Measurements from ENCODE around the gene HLA-DMB. TPM values are rescaled to one million over a fixed set of nuclear protein-coding genes. Genes with fewer than 3 reads are reported as not detected.

Gene HLA-DMB
- total RNA-seq, 4 donors from 2014 or later: 15.0 to 30.2 (median 18.1) TPM

DNA sequence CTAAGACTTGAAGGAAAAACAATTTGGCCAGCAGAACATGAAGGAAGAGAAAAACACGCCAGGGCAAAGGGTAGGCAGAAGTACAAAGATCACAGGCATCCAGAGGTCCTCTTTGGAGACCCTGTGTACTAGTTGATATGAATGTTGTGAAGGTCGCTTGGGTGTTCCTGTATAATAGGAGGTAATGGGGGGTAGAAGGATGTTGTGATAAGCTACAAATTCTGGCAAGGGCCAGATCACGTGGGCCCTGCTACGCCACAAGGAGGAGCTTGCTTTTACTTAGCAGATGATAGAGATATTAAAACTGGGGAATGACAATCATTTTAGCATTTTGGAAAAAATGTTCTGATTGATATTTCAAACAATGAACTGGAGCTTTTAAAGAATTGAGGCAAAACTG is 12.9 kb upstream of the HLA-DMB start:
- H3K4me1 ChIP-seq: peaks cover 17% of the 10 kb centered on the region
- no peaks in the 10 kb centered on the region for H3K9me3 ChIP-seq
- 68% methylated on average over 4 of the region's 4 CpGs for WGBS
- DNase-seq (ENCODE audit: low spot score in 2 of 2): no peak
- no peak overlapping the region for H3K4me3 ChIP-seq
- TF ChIP-seq, protein P1, sequence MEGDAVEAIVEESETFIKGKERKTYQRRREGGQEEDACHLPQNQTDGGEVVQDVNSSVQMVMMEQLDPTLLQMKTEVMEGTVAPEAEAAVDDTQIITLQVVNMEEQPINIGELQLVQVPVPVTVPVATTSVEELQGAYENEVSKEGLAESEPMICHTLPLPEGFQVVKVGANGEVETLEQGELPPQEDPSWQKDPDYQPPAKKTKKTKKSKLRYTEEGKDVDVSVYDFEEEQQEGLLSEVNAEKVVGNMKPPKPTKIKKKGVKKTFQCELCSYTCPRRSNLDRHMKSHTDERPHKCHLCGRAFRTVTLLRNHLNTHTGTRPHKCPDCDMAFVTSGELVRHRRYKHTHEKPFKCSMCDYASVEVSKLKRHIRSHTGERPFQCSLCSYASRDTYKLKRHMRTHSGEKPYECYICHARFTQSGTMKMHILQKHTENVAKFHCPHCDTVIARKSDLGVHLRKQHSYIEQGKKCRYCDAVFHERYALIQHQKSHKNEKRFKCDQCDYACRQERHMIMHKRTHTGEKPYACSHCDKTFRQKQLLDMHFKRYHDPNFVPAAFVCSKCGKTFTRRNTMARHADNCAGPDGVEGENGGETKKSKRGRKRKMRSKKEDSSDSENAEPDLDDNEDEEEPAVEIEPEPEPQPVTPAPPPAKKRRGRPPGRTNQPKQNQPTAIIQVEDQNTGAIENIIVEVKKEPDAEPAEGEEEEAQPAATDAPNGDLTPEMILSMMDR (IDR thresholded peaks at IDR 0.05): no peak
- no peak for TF ChIP-seq POLR2A (IDR thresholded peaks at IDR 0.05)
- no peak for TF ChIP-seq POLR2AphosphoS5 (IDR thresholded peaks at IDR 0.05)
- no peak for TF ChIP-seq EP300 (IDR thresholded peaks at IDR 0.05)
- no peak overlapping the region for H3K27ac ChIP-seq
- no peaks in the 10 kb centered on the region for H3K27me3 ChIP-seq
- no peaks in the 10 kb centered on the region for H3K36me3 ChIP-seq

DNA sequence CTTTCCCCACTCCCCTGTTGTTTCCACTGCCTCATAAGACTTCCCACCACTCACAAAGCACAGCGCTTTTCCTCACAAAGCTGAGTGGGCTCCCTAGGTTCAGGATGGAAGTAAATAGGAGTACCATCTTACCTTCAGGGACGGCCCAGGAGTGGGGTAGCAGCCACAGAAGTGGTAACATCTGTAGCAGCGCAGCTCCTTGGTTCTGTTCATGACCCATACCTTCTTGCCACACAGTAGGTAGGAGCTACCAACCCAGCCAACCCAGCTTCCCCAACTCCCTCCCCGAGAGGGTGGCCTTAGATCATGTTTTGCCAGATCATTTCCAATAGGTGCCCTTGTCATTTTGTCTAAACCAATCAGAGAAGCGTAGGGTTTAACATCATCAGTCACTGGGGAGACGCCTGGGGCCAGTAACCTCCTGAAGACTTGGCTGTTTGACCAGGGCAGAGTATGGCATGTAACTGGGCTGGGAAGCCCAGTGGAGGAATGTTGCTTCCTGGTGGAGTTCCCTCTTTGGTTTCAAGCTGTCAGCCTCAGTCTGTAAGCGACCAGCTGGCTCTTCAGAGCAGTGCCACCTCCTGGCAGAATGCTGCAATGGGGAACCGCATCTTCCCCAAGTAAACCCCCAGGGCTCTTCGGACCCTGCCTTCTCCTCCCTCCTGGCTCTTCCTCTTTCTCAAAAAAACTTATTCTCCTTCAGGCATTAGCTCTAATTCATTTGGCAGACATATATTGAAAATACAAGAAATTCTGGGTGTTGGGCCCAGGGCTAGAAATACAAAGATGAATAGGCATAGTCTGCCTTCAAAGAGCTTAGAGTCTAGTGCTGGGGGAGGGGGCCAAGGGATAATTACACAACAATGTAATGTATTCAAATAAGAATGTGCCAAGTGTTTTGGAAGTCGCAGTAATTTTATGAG is 12.2 kb upstream of the HLA-DMB start, which contains the start of gene HLA-DMA:
Gene HLA-DMA, minus strand, starts transcription at position 281 of the 923 bp plus-strand sequence. Its CDS starts 61 bp downstream, at position 220.
- Histone ChIP-seq H3K9me3 (no peaks in the 10 kb centered on the region), H3K27ac (peak within 1 kb of the TSS; percentile 48), H3K27me3 (no peaks in the 10 kb centered on the region), H3K4me1 (peaks cover 22% of the 10 kb centered on the region), H3K4me3 (peak within 1 kb of the TSS; percentile 42), H3K36me3 (no peaks in the 10 kb centered on the region)
- WGBS: 29% methylated on average over 10 of the region's 10 CpGs
- peak in 1 of 2 donors; percentile 36 for TF ChIP-seq POLR2A (IDR thresholded peaks at IDR 0.05)
- TF ChIP-seq POLR2AphosphoS5 (IDR thresholded peaks at IDR 0.05): peak in 2 of 3 donors; percentile 25 to 76
- TF ChIP-seq, protein P1 (IDR thresholded peaks at IDR 0.05): peak; percentile 58 to 79
- TF ChIP-seq EP300 (IDR thresholded peaks at IDR 0.05): no peak
- DNase-seq (ENCODE audit: low spot score in 2 of 2): peak; percentile 90

DNA sequence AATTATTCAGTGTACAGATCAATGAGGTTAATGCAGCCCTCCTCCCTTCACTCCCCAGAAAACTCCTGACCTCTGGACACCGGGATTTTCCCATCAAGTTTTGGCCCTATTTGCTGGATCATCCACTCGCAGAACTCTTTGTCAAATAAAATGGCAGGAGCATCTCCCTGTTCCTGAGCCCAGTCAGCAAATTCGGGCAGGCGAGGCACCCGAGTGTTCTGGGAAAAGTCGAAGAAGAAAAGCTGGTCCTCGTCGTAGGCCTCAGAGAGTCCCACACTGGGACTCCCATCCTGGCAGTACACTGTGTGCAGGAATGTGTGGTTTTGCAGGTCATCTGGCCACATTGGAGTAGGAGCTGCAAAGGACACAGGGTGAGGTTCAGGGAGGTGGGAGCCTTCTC is 9.6 kb upstream of the HLA-DMB start:
- WGBS: 93% methylated on average over 8 of the region's 8 CpGs
- Histone ChIP-seq H3K27ac (no peak overlapping the region), H3K4me3 (no peak overlapping the region), H3K27me3 (no peaks in the 10 kb centered on the region), H3K36me3 (no peaks in the 10 kb centered on the region), H3K9me3 (no peaks in the 10 kb centered on the region), H3K4me1 (peaks cover 26% of the 10 kb centered on the region)
- no peak for DNase-seq (ENCODE audit: low spot score in 2 of 2)
- TF ChIP-seq, protein P1 (IDR thresholded peaks at IDR 0.05): no peak
- TF ChIP-seq POLR2A (IDR thresholded peaks at IDR 0.05): no peak
- TF ChIP-seq POLR2AphosphoS5 (IDR thresholded peaks at IDR 0.05): no peak
- TF ChIP-seq EP300 (IDR thresholded peaks at IDR 0.05): no peak

DNA sequence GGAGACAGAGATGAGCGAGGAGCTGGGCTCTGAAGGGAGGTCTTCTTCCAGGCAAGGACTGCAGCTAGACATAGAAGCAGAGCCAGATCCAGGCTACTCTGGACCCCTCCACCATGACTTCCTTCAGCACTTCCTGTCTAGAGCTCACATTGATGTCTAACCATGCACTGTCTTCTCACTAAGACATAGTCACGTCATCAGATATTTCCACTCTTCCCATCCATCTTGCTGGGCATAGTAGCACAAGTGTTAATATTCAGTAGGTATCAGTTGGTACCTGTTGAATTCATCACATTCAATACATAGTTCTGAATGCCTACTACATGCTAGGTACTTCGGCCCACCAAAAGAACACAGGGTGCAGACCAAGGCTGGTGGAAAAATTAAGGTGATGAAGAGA is 9.2 kb upstream of the HLA-DMB start:
- TF ChIP-seq EP300 (IDR thresholded peaks at IDR 0.05): no peak
- no peak for TF ChIP-seq POLR2AphosphoS5 (IDR thresholded peaks at IDR 0.05)
- Histone ChIP-seq H3K9me3 (no peaks in the 10 kb centered on the region), H3K4me1 (peaks cover 26% of the 10 kb centered on the region), H3K36me3 (no peaks in the 10 kb centered on the region), H3K27me3 (no peaks in the 10 kb centered on the region), H3K27ac (no peak overlapping the region), H3K4me3 (no peak overlapping the region)
- WGBS: 93% methylated on average over 3 of the region's 3 CpGs
- DNase-seq (ENCODE audit: low spot score in 2 of 2): no peak

DNA sequence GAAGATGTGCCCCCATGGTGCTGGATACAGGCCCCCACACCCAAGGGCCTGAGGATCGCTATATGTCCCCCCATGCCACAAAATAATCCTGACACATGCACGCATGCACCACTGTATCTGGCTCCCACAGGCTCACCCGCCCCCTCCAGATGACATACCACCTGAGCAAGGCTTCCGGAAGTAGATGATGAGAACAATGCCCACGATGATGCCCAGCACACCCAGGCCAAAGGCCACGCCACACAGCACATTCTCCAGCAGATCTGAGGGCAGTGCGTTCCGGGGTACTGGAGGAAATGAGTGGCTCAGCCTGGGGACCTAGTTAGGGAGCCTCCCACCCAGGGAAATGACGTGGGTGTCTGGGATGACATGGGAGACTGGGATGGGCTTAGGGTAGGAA is 8.3 kb upstream of the HLA-DMB start:
- Histone ChIP-seq H3K36me3 (no peaks in the 10 kb centered on the region), H3K27me3 (no peaks in the 10 kb centered on the region), H3K4me1 (peaks cover 26% of the 10 kb centered on the region), H3K9me3 (no peaks in the 10 kb centered on the region), H3K4me3 (no peak overlapping the region), H3K27ac (no peak overlapping the region)
- 90% methylated on average over 9 of the region's 9 CpGs for WGBS
- TF ChIP-seq POLR2AphosphoS5 (IDR thresholded peaks at IDR 0.05) (no peak), POLR2A (IDR thresholded peaks at IDR 0.05) (no peak), EP300 (IDR thresholded peaks at IDR 0.05) (no peak)
- TF ChIP-seq, protein P1 (IDR thresholded peaks at IDR 0.05): no peak
- DNase-seq (ENCODE audit: low spot score in 2 of 2): no peak
